Measurements from ENCODE around the gene PTPRJ. TPM values are rescaled to one million over a fixed set of nuclear protein-coding genes. Genes with fewer than 3 reads are reported as not detected.

Gene PTPRJ
- polyA plus RNA-seq, 3 donors = 10.0 to 36.4 (median 14.6) TPM

DNA sequence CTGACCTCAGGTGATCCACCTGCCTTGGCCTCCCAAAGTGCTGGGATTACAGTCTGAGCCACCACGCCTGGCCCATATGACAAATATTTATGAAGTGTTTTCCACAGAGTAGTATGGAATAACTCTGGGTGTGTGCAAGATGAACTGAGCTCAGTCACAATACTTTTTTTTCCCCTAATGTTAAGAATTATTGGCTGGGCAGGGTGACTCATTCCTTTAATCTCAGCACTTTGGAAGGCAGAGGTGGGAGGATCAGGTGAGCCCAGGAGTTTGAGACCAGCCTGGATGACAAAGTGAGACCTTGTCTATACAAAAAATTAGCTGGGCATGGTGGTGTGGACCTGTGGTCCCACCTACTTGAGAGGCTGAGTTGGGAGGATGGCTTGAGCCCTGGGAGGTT, 6.4 kb downstream of the PTPRJ start:
- WGBS (ENCODE audit: insufficient coverage) = no CpG with 5 or more reads among the region's 1 CpG
- no peak overlapping the region for H3K4me2 ChIP-seq (replicated peaks; ENCODE audit: extremely low read depth, low read length, poor library complexity, severe bottlenecking)

DNA sequence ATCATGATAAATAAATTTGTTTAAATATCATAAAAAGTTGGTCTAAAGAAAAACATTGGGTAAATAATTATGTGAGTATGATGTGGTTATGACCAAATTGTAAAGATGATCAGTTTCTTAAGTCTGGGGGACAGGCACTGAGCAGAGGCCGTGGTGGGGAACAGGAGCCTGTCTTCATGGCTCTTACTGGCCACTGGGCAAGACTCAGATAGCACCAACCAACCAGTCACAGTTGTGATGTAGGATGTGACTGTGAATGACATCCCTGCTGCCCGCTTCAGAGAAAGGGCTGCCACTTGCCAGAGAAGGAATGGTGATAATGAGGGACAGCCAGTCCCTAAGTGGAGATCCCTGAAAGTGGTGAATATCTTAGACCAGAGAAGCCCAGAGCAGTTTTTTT, 7.0 kb downstream of the PTPRJ start:
- Histone ChIP-seq H3K27ac (ENCODE audit: low read depth in 1 of 2, low read length in 2 of 2) (peak overlapping the region; percentile 67 to 86), H3K4me2 (replicated peaks; ENCODE audit: extremely low read depth, low read length, poor library complexity, severe bottlenecking) (peak overlapping the region; percentile 82), H3K79me2 (ENCODE audit: insufficient read depth, low read length) (peaks cover 96% of the 10 kb centered on the region), H3K4me3 (replicated peaks in 1 of 3; ENCODE audit: low read depth in 2 of 3, low read length in 3 of 3) (peak overlapping the region in 2 of 3 experiments; percentile 43 to 72), H3K9me3 (replicated peaks in 1 of 2; ENCODE audit: control insufficient read depth in 1 of 2, insufficient read depth in 1 of 2, low read length in 2 of 2) (no peaks in the 10 kb centered on the region), H3K9ac (ENCODE audit: insufficient read depth, low read length, poor library complexity, severe bottlenecking) (peak overlapping the region; percentile 45), H3K27me3 (ENCODE audit: control insufficient read depth in 2 of 2, insufficient read depth in 2 of 2, low read length in 2 of 2) (no peaks in the 10 kb centered on the region), H2AFZ (ENCODE audit: insufficient read depth, low read depth, low read length, poor library complexity, severe bottlenecking) (peak overlapping the region; percentile 32), H4K20me1 (ENCODE audit: insufficient read depth, low read length) (peaks cover 96% of the 10 kb centered on the region), H3K36me3 (replicated peaks in 1 of 2; ENCODE audit: control insufficient read depth in 1 of 2, insufficient read depth in 2 of 2, low read length in 2 of 2) (peaks cover 0 to 8% of the 10 kb centered on the region in 2 donors), H3K4me1 (ENCODE audit: control insufficient read depth in 1 of 2, insufficient read depth in 2 of 2, low read length in 2 of 2) (peaks cover 93 to 97% of the 10 kb centered on the region in 2 donors)
- WGBS (ENCODE audit: insufficient coverage) = no CpG with 5 or more reads among the region's 2 CpGs
- H3K27me3 Mint-ChIP-seq (ENCODE audit: low read depth in 3 of 3) = peaks cover 0 to 1% (median 0%) of the 10 kb centered on the region in 3 donors
- H3K36me3 Mint-ChIP-seq = peaks cover 14 to 27% of the 10 kb centered on the region in 2 donors
- peak overlapping the region; percentile 75 to 77 for H3K4me3 Mint-ChIP-seq
- TF ChIP-seq, protein P1, sequence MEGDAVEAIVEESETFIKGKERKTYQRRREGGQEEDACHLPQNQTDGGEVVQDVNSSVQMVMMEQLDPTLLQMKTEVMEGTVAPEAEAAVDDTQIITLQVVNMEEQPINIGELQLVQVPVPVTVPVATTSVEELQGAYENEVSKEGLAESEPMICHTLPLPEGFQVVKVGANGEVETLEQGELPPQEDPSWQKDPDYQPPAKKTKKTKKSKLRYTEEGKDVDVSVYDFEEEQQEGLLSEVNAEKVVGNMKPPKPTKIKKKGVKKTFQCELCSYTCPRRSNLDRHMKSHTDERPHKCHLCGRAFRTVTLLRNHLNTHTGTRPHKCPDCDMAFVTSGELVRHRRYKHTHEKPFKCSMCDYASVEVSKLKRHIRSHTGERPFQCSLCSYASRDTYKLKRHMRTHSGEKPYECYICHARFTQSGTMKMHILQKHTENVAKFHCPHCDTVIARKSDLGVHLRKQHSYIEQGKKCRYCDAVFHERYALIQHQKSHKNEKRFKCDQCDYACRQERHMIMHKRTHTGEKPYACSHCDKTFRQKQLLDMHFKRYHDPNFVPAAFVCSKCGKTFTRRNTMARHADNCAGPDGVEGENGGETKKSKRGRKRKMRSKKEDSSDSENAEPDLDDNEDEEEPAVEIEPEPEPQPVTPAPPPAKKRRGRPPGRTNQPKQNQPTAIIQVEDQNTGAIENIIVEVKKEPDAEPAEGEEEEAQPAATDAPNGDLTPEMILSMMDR (IDR thresholded peaks at IDR 0.05) = no peak
- intact Hi-C loops (cut with micrococcal nuclease) = no loop called here
- H3K9me3 Mint-ChIP-seq = no peaks in the 10 kb centered on the region
- H3K27ac Mint-ChIP-seq = peak overlapping the region; percentile 90 to 96 (median 94)
- peak in 2 of 3 donors; percentile 47 to 67 for DNase-seq
- H3K4me1 Mint-ChIP-seq = peaks cover 87% of the 10 kb centered on the region

More for the DNA sequence above, 6.4 kb downstream of the PTPRJ start:
- TF ChIP-seq, protein P1 (IDR thresholded peaks at IDR 0.05) = no peak
- no peak for DNase-seq
- H3K27me3 Mint-ChIP-seq (ENCODE audit: low read depth in 3 of 3) = peaks cover 0 to 1% (median 0%) of the 10 kb centered on the region in 3 donors
- Histone ChIP-seq H3K9me3 (replicated peaks in 1 of 2; ENCODE audit: control insufficient read depth in 1 of 2, insufficient read depth in 1 of 2, low read length in 2 of 2) (no peaks in the 10 kb centered on the region), H3K79me2 (ENCODE audit: insufficient read depth, low read length) (peaks cover 96% of the 10 kb centered on the region), H3K4me3 (replicated peaks in 1 of 3; ENCODE audit: low read depth in 2 of 3, low read length in 3 of 3) (peak overlapping the region in 1 of 3 experiments; percentile 6), H3K27ac (ENCODE audit: low read depth in 1 of 2, low read length in 2 of 2) (peak overlapping the region; percentile 67 to 86), H2AFZ (ENCODE audit: insufficient read depth, low read depth, low read length, poor library complexity, severe bottlenecking) (no peak overlapping the region), H3K27me3 (ENCODE audit: control insufficient read depth in 2 of 2, insufficient read depth in 2 of 2, low read length in 2 of 2) (no peaks in the 10 kb centered on the region), H4K20me1 (ENCODE audit: insufficient read depth, low read length) (peaks cover 96% of the 10 kb centered on the region), H3K9ac (ENCODE audit: insufficient read depth, low read length, poor library complexity, severe bottlenecking) (no peak overlapping the region), H3K4me1 (ENCODE audit: control insufficient read depth in 1 of 2, insufficient read depth in 2 of 2, low read length in 2 of 2) (peaks cover 96 to 97% of the 10 kb centered on the region in 2 donors), H3K36me3 (replicated peaks in 1 of 2; ENCODE audit: control insufficient read depth in 1 of 2, insufficient read depth in 2 of 2, low read length in 2 of 2) (peaks cover 0 to 8% of the 10 kb centered on the region in 2 donors)
- peaks cover 87% of the 10 kb centered on the region for H3K4me1 Mint-ChIP-seq
- no peaks in the 10 kb centered on the region for H3K9me3 Mint-ChIP-seq
- peaks cover 14 to 30% of the 10 kb centered on the region in 2 donors for H3K36me3 Mint-ChIP-seq
- intact Hi-C loops (cut with micrococcal nuclease) = no loop called here
- peak overlapping the region; percentile 31 to 90 (median 81) for H3K27ac Mint-ChIP-seq
- peak overlapping the region in 1 of 2 donors; percentile 62 for H3K4me3 Mint-ChIP-seq
